Measurements from ENCODE around the gene DCAF4L1. TPM values are rescaled to one million over a fixed set of nuclear protein-coding genes. Genes with fewer than 3 reads are reported as not detected.

Gene DCAF4L1
- polyA plus RNA-seq, 1 donor from 2014 or later, result 0.31 TPM

GRCh38 chr4:41969671-41970070, 11.9 kb upstream of the DCAF4L1 start:
- Histone ChIP-seq H3K4me3 (ENCODE audit: low read length) (no peak overlapping the region), H3K9me2 (ENCODE audit: insufficient read depth, low read length) (no peaks in the 10 kb centered on the region), H3K36me3 (ENCODE audit: insufficient read depth, low read length) (no peaks in the 10 kb centered on the region), H3K4me2 (ENCODE audit: low read length) (no peak overlapping the region), H4K20me1 (ENCODE audit: insufficient read depth) (no peaks in the 10 kb centered on the region), H3K27me3 (ENCODE audit: insufficient read depth, low read depth, low read length) (no peaks in the 10 kb centered on the region), H2AFZ (ENCODE audit: low read depth, low read length) (no peak overlapping the region), H3K9me3 (ENCODE audit: low read length) (peaks cover 6% of the 10 kb centered on the region), H3K79me2 (replicated peaks; ENCODE audit: insufficient read depth, low read length) (no peaks in the 10 kb centered on the region), H3K9ac (ENCODE audit: low read length) (no peak overlapping the region), H3K27ac (ENCODE audit: low read length) (no peak overlapping the region), H3F3A (ENCODE audit: insufficient read depth, low read length, poor library complexity, severe bottlenecking) (no peaks in the 10 kb centered on the region)
- TF ChIP-seq EZH2 (IDR thresholded peaks at IDR 0.05; ENCODE audit: borderline replicate concordance, insufficient read depth, low read length, poor library complexity, severe bottlenecking) (no peak), EP300 (conservative IDR thresholded peaks at IDR 0.05; ENCODE audit: poor library complexity, severe bottlenecking) (no peak), MXI1 (conservative IDR thresholded peaks at IDR 0.05; ENCODE audit: poor library complexity, severe bottlenecking) (no peak), SMC3 (conservative IDR thresholded peaks at IDR 0.05; ENCODE audit: poor library complexity) (no peak), POLR2AphosphoS5 (IDR thresholded peaks at IDR 0.05) (no peak), RAD21 (conservative IDR thresholded peaks at IDR 0.05) (no peak), CTCF (IDR thresholded peaks at IDR 0.05; ENCODE audit: poor library complexity, severe bottlenecking) (no peak), TAF1 (IDR thresholded peaks at IDR 0.05; ENCODE audit: low read depth) (no peak), REST (IDR thresholded peaks at IDR 0.05; ENCODE audit: borderline replicate concordance) (no peak)

GRCh38 chr4:41975341-41975740, 6.2 kb upstream of the DCAF4L1 start:
- Histone ChIP-seq H4K20me1 (ENCODE audit: insufficient read depth) (no peaks in the 10 kb centered on the region), H2AFZ (ENCODE audit: low read depth, low read length) (no peak overlapping the region), H3K4me3 (ENCODE audit: low read length) (no peak overlapping the region), H3K9me3 (ENCODE audit: low read length) (no peaks in the 10 kb centered on the region), H3K4me2 (ENCODE audit: low read length) (no peak overlapping the region), H3K27ac (ENCODE audit: low read length) (no peak overlapping the region), H3K79me2 (replicated peaks; ENCODE audit: insufficient read depth, low read length) (no peaks in the 10 kb centered on the region), H3K9ac (ENCODE audit: low read length) (no peak overlapping the region), H3K36me3 (ENCODE audit: insufficient read depth, low read length) (no peaks in the 10 kb centered on the region), H3F3A (ENCODE audit: insufficient read depth, low read length, poor library complexity, severe bottlenecking) (no peaks in the 10 kb centered on the region), H3K27me3 (ENCODE audit: insufficient read depth, low read depth, low read length) (no peaks in the 10 kb centered on the region), H3K9me2 (ENCODE audit: insufficient read depth, low read length) (no peaks in the 10 kb centered on the region)
- TF ChIP-seq RAD21 (conservative IDR thresholded peaks at IDR 0.05) (no peak), SMC3 (conservative IDR thresholded peaks at IDR 0.05; ENCODE audit: poor library complexity) (no peak), EP300 (conservative IDR thresholded peaks at IDR 0.05; ENCODE audit: poor library complexity, severe bottlenecking) (no peak), POLR2AphosphoS5 (IDR thresholded peaks at IDR 0.05) (no peak), CTCF (IDR thresholded peaks at IDR 0.05; ENCODE audit: poor library complexity, severe bottlenecking) (no peak), TAF1 (IDR thresholded peaks at IDR 0.05; ENCODE audit: low read depth) (no peak), EZH2 (IDR thresholded peaks at IDR 0.05; ENCODE audit: borderline replicate concordance, insufficient read depth, low read length, poor library complexity, severe bottlenecking) (no peak), MXI1 (conservative IDR thresholded peaks at IDR 0.05; ENCODE audit: poor library complexity, severe bottlenecking) (no peak), REST (IDR thresholded peaks at IDR 0.05; ENCODE audit: borderline replicate concordance) (no peak)

All from neural cell (in vitro differentiated cells).